Sigmoid colon (tissue), 7 donors: Measurements from ENCODE around the gene RBP4. TPM values are rescaled to one million over a fixed set of nuclear protein-coding genes. Genes with fewer than 3 reads are reported as not detected.

Experiments
- DNase-seq: peaks from one replicate; pipeline ENCODE4 v3.0.0-alpha.2; 2019
- H3K27ac ChIP-seq, 4 donors: fragments of 200-600 bp; sonication (generic); one replicate each; pipeline ENCODE4 v1.5.1; 2016 to 2019; ENCODE audit warnings: mild to moderate bottlenecking in 1 of 4
- H3K27me3 ChIP-seq, 3 donors: fragments of 200-600 bp; sonication (generic); one replicate each; pipeline ENCODE4 v1.5.1; 2019; ENCODE audit warnings: mild to moderate bottlenecking in 1 of 3
- H3K36me3 ChIP-seq, 4 donors: fragments of 200-600 bp; sonication (generic); one replicate each; pipeline ENCODE4 v1.5.1; 2016 to 2019
- H3K4me1 ChIP-seq, 4 donors: fragments of 200-600 bp; sonication (generic); one replicate each; pipeline ENCODE4 v1.5.1; 2017 to 2019
- H3K4me3 ChIP-seq, 4 donors: fragments of 200-600 bp; sonication (generic); one replicate each; pipeline ENCODE4 v1.5.1; 2017 to 2019; ENCODE audit warnings: mild to moderate bottlenecking in 2 of 4, moderate library complexity in 1 of 4
- H3K9me3 ChIP-seq, 4 donors: fragments of 200-600 bp in 3 of 4; sonication (generic) in 3 of 4; one replicate each; pipeline versions ENCODE4 v1.5.1 to v1.6.1; 2013 to 2019
- CTCF ChIP-seq, 4 experiments: fragments of 450-650 bp in 3 of 4; fragments of 200-600 bp in 1 of 4; IDR thresholded peaks; one replicate each; pipeline ENCODE4 v1.5.1; 2016 to 2019; ENCODE audit warnings: antibody characterized with exemption in 4 of 4, mild to moderate bottlenecking in 3 of 4, moderate library complexity in 2 of 4
- EP300 ChIP-seq, 4 donors: sonication (generic); formaldehyde crosslinking; IDR thresholded peaks; one replicate each; pipeline ENCODE4 v1.6.1; 2017; ENCODE audit warnings: antibody characterized with exemption in 4 of 4
- POLR2A ChIP-seq, 2 donors: fragments of 450-650 bp; IDR thresholded peaks; one replicate each; pipeline ENCODE4 v1.6.1; 2016; ENCODE audit warnings: antibody characterized with exemption in 2 of 2, mild to moderate bottlenecking in 2 of 2, moderate library complexity in 2 of 2
- POLR2AphosphoS5 ChIP-seq, 4 donors: sonication (generic); formaldehyde crosslinking; IDR thresholded peaks; one replicate each; pipeline ENCODE4 v1.6.1; 2017; ENCODE audit warnings: antibody characterized with exemption in 4 of 4
- WGBS, 2 donors: extraction: QIAGEN DNeasy Blood & Tissue Kit; methylation state at CpG; one replicate each; pipeline ENCODE4 v1.1.7; 2013; 5-methylcytosine and 5-hydroxymethylcytosine counted together
- intact Hi-C: fragments of 100-400 bp; cut with DNase I; formaldehyde crosslinking; loops from one replicate; pipeline ENCODE4 v1.15.1; 2023
- polyA plus RNA-seq, 3 donors: library from polyadenylated mRNA; stranded (reverse); fragments of 200-250 nt; gene quantifications; one replicate each; pipeline ENCODE4 v1.2.3, GENCODE V29; 2013
- total RNA-seq, 4 donors: library from RNA; depleted of rRNA; stranded (reverse); fragments of >200 nt; gene quantifications; one replicate each; pipeline ENCODE4 v1.1.0, GENCODE V29; 2016
- donor health status: healthy with polysubstance abuse.
- donor health status: Bipolar disorder and iron deficiency.
- donor health status: healthy.

RBP4 gene
- total and polyA plus RNA-seq, 7 donors = 3.0 to 21.5 (median 4.2) TPM; not detected in 2

DNA sequence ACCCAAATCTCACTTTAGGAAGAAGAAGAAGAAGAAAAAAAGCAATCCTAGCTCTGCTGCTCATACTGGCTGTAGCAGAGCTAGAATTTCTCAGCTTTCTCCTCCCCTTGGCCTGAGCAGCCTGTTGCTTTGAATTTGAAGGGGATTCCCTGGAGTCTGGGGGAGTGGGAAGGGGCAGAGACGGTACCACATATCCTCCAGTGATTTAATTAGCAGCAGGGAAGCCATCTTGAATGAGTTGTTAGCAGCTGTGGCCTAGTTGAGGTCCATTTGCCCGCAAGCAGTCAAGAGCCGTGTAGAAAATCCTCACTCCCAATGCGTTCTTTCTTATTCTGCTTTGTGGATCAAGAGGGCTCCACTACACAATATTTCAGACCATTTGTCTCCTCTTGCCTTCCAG, 27.8 kb upstream of the RBP4 start:
- no peak overlapping the region for H3K27ac ChIP-seq
- WGBS, 2 donors = 92 to 94% methylated on average over 4 of the region's 4 CpGs
- no peak overlapping the region for H3K4me3 ChIP-seq
- no peak for DNase-seq
- H3K9me3 ChIP-seq = no peaks in the 10 kb centered on the region
- intact Hi-C loops = no loop called here
- H3K27me3 ChIP-seq = no peaks in the 10 kb centered on the region
- H3K4me1 ChIP-seq = no peaks in the 10 kb centered on the region
- TF ChIP-seq POLR2A (IDR thresholded peaks at IDR 0.05) (no peak), EP300 (IDR thresholded peaks at IDR 0.05) (no peak), POLR2AphosphoS5 (IDR thresholded peaks at IDR 0.05) (no peak), CTCF (IDR thresholded peaks at IDR 0.05) (no peak)
- no peaks in the 10 kb centered on the region for H3K36me3 ChIP-seq

- Histone ChIP-seq H3K4me3 (no peak overlapping the region), H3K27ac (no peak overlapping the region), H3K36me3 (no peaks in the 10 kb centered on the region), H3K4me1 (no peaks in the 10 kb centered on the region), H3K27me3 (no peaks in the 10 kb centered on the region), H3K9me3 (no peaks in the 10 kb centered on the region)
- no peak for TF ChIP-seq CTCF (IDR thresholded peaks at IDR 0.05)
- no peak for TF ChIP-seq POLR2AphosphoS5 (IDR thresholded peaks at IDR 0.05)
- TF ChIP-seq EP300 (IDR thresholded peaks at IDR 0.05) = no peak
- no peak for TF ChIP-seq POLR2A (IDR thresholded peaks at IDR 0.05)
- no peak for DNase-seq
- 92 to 93% methylated on average over 1 of the region's 1 CpG for WGBS, 2 donors
- intact Hi-C loops = no loop called here
Observed at GRCh38 chr10:93622942-93623341, 21.9 kb upstream of the RBP4 start.

DNA sequence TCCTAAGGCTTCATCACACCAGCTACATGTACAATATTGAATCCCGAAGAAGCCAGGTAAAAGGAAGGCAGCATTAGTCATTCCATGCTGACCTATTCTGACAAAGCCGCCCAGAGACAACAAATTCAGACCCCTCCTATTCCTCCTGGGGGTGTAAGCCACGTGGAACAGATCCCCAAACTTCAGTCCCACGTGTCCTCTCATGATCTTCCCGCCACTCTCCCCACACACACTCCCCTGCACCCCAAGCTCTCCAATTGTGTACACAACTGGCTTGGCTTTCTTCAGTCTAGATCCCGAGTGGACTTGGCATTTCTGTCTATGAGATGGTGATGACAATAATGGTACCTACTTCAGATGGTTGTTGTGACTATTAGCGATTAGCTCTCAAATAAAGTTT, 19.9 kb upstream of the RBP4 start:
- TF ChIP-seq EP300 (IDR thresholded peaks at IDR 0.05) = no peak
- no peak for TF ChIP-seq POLR2AphosphoS5 (IDR thresholded peaks at IDR 0.05)
- TF ChIP-seq CTCF (IDR thresholded peaks at IDR 0.05) = no peak

GRCh38 chr10:93615576-93616235, 14.7 kb upstream of the RBP4 start:
- H3K27ac ChIP-seq = no peak overlapping the region
- no peaks in the 10 kb centered on the region for H3K4me1 ChIP-seq
- no peaks in the 10 kb centered on the region for H3K36me3 ChIP-seq
- no peak overlapping the region for H3K4me3 ChIP-seq
- no peaks in the 10 kb centered on the region for H3K27me3 ChIP-seq
- DNase-seq = no peak
- 53 to 81% methylated on average over 9 of the region's 9 CpGs for WGBS, 2 donors
- no peaks in the 10 kb centered on the region for H3K9me3 ChIP-seq
- intact Hi-C loops = no loop called here
- TF ChIP-seq EP300 (IDR thresholded peaks at IDR 0.05) (no peak), CTCF (IDR thresholded peaks at IDR 0.05) (no peak), POLR2AphosphoS5 (IDR thresholded peaks at IDR 0.05) (no peak), POLR2A (IDR thresholded peaks at IDR 0.05) (no peak)

More for the DNA sequence above, 19.9 kb upstream of the RBP4 start:
- H3K27ac ChIP-seq = no peak overlapping the region
- no peaks in the 10 kb centered on the region for H3K4me1 ChIP-seq
- no peaks in the 10 kb centered on the region for H3K27me3 ChIP-seq
- DNase-seq = no peak
- 78 to 83% methylated on average over 7 of the region's 7 CpGs for WGBS, 2 donors
- H3K9me3 ChIP-seq = no peaks in the 10 kb centered on the region
- H3K36me3 ChIP-seq = no peaks in the 10 kb centered on the region
- intact Hi-C loops = no loop called here
- no peak overlapping the region for H3K4me3 ChIP-seq
